Thyroid gland (tissue), 4 donors: Measurements from ENCODE around the gene CMC4. TPM values are rescaled to one million over a fixed set of nuclear protein-coding genes. Genes with fewer than 3 reads are reported as not detected.

ENCODE experiments used
- DNase-seq, 2 donors: peaks; one replicate each; pipeline ENCODE4 v3.0.0-alpha.2; 2019
- H3K27ac ChIP-seq, 3 donors: fragments of 200-600 bp; sonication (generic); 1 replicate in 2 of 3; 2 replicates in 1 of 3; pipeline ENCODE4 v1.5.1; 2016 to 2019; ENCODE audit warnings: mild to moderate bottlenecking in 1 of 3, moderate library complexity in 1 of 3
- H3K27me3 ChIP-seq: fragments of 200-600 bp; sonication (generic); one replicate; pipeline ENCODE4 v1.5.1; 2019
- H3K36me3 ChIP-seq, 2 donors: fragments of 200-600 bp; sonication (generic); one replicate each; pipeline ENCODE4 v1.5.1; 2016 to 2019
- H3K4me1 ChIP-seq, 2 donors: fragments of 200-600 bp; sonication (generic); one replicate each; pipeline ENCODE4 v1.5.1; 2017 to 2019
- H3K4me3 ChIP-seq, 3 donors: fragments of 200-600 bp; sonication (generic); replicated peaks in 1 of 3; 1 replicate in 2 of 3; 2 replicates in 1 of 3; pipeline ENCODE4 v1.5.1; 2016; ENCODE audit warnings: mild to moderate bottlenecking in 1 of 3
- H3K9me3 ChIP-seq: fragments of 200-600 bp; sonication (generic); one replicate; pipeline ENCODE4 v1.5.1; 2017
- CTCF ChIP-seq, 6 experiments: fragments of 200-600 bp in 3 of 6; fragments of 450-650 bp in 3 of 6; sonication (generic) in 3 of 6; IDR thresholded peaks; one replicate each; pipeline ENCODE4 v1.5.1; 2016 to 2019; ENCODE audit warnings: antibody characterized with exemption in 6 of 6, mild to moderate bottlenecking in 2 of 6, inconsistent platforms in 1 of 6, moderate library complexity in 1 of 6
- POLR2A ChIP-seq, 2 donors: fragments of 450-650 bp; IDR thresholded peaks; one replicate each; pipeline ENCODE4 v1.6.1; 2017; ENCODE audit warnings: antibody characterized with exemption in 2 of 2, mild to moderate bottlenecking in 2 of 2, moderate library complexity in 1 of 2
- WGBS, 2 donors: methylation state at CpG; one replicate each; pipeline ENCODE4 v1.1.5; 2017; 5-methylcytosine and 5-hydroxymethylcytosine counted together
- intact Hi-C: fragments of 100-400 bp; cut with DNase I; formaldehyde crosslinking; loops from one replicate; pipeline ENCODE4 v1.15.1; 2023
- total RNA-seq, 4 donors: library from RNA; depleted of rRNA; stranded (reverse); fragments of >200 nt; gene quantifications; one replicate each; pipeline ENCODE4 v1.2.3, GENCODE V29; 2016

CMC4 gene
- total RNA-seq, 4 donors from 2014 or later = 10.5 to 29.5 (median 21.8) TPM

GRCh38 chrX:155022585-155022984, 48.4 kb downstream of the CMC4 start, which contains the start of gene F8:
Gene F8, minus strand, starts transcription at chrX:155022723. Its CDS starts 171 bp downstream, at chrX:155022552.
- intact Hi-C loops = no loop called here
- no peaks in the 10 kb centered on the region for H3K36me3 ChIP-seq
- no peak within 1 kb of the TSS for H3K27ac ChIP-seq
- no peaks in the 10 kb centered on the region for H3K4me1 ChIP-seq
- WGBS, 2 donors = 0 to 5% methylated on average over 1 of the region's 1 CpG
- TF ChIP-seq CTCF (IDR thresholded peaks at IDR 0.05) (no peak), POLR2A (IDR thresholded peaks at IDR 0.05) (no peak)
- no peak within 1 kb of the TSS for H3K4me3 ChIP-seq
- no peaks in the 10 kb centered on the region for H3K9me3 ChIP-seq
- DNase-seq = no peak
- H3K27me3 ChIP-seq = no peaks in the 10 kb centered on the region

- Histone ChIP-seq H3K27ac (no peak overlapping the region), H3K4me1 (no peaks in the 10 kb centered on the region), H3K36me3 (no peaks in the 10 kb centered on the region), H3K4me3 (no peak overlapping the region), H3K9me3 (no peaks in the 10 kb centered on the region), H3K27me3 (no peaks in the 10 kb centered on the region)
- no peak for TF ChIP-seq CTCF (IDR thresholded peaks at IDR 0.05)
- no peak for TF ChIP-seq POLR2A (IDR thresholded peaks at IDR 0.05)
- no peak for DNase-seq
- intact Hi-C loops = no loop called here
- WGBS, 2 donors = 88 to 91% methylated on average over 3 of the region's 3 CpGs
These were observed 50.3 kb downstream of the CMC4 start for GRCh38 chrX:155020591-155020990.

Other genes starting within 250 kb of the CMC4 start
- not detected for gene SMIM9, start 236.5 kb downstream of the CMC4 start, total RNA-seq
- 10 to 100 TPM in 2 of 4 donors, 1 to 10 TPM in 1, not detected in 1; 1.1 to 34.3 (median 13.3) TPM for gene F8A1, start 184.8 kb downstream of the CMC4 start, total RNA-seq
- gene F8, start 48.4 kb downstream of the CMC4 start, total RNA-seq = 10 to 100 TPM; 17.3 to 43.1 (median 29.3) TPM
- 10 to 100 TPM; 50.7 to 78.5 (median 69.0) TPM for gene FUNDC2, start 44.3 kb downstream of the CMC4 start, total RNA-seq
- 1 to 10 TPM in 1 of 4 donors, under 1 TPM in 3; 0.78 to 4.3 (median 0.92) TPM for gene MTCP1, start within 50 bp of the CMC4 start, total RNA-seq
- gene BRCC3, start 372 bp upstream of the CMC4 start, total RNA-seq = 10 to 100 TPM in 3 of 4 donors, 1 to 10 TPM in 1; 9.7 to 21.9 (median 18.0) TPM
- gene VBP1, start 145.3 kb upstream of the CMC4 start, total RNA-seq = 10 to 100 TPM; 36.8 to 46.2 (median 39.0) TPM
- gene RAB39B, start 193.4 kb upstream of the CMC4 start, total RNA-seq = 1 to 10 TPM; 2.1 to 4.3 (median 3.3) TPM